Diencephalon (tissue), 1 donor: ENCODE results near the gene TBXA2R. TPM values are rescaled to one million over a fixed set of nuclear protein-coding genes. Genes with fewer than 3 reads are reported as not detected.

ENCODE experiments used
- small RNA-seq: library from RNA; depleted of rRNA; stranded (forward); fragments of <200 nt; gene quantifications from one replicate; pipeline ENCODE3, GENCODE V24; 2014
- total RNA-seq: library from RNA; depleted of rRNA; stranded (reverse); fragments of >200 nt; gene quantifications from one replicate; pipeline ENCODE4 v1.2.3, GENCODE V29; 2014

The TBXA2R gene
- total RNA-seq = 1.4 TPM

GRCh38 chr19:3606690-3607289 is at the start of gene TBXA2R:
TSS of gene TBXA2R (minus strand) at chr19:3606875. CDS start at chr19:3600634, 6,241 bp downstream.

GRCh38 chr19:3626473-3627350 is 20.0 kb upstream of the TBXA2R start, which contains the start of gene CACTIN:
TSS of gene CACTIN (minus strand) at chr19:3626790. CDS start at chr19:3626762, 28 bp downstream.

GRCh38 chr19:3585301-3586126 is 21.2 kb downstream of the TBXA2R start, which contains the start of gene GIPC3:
TSS of gene GIPC3 (plus strand) at chr19:3585478. CDS start at chr19:3585598, 120 bp downstream.

GRCh38 chr19:3572855-3573161 is 33.9 kb downstream of the TBXA2R start, which contains the start of gene HMG20B:
TSS of gene HMG20B (plus strand) at chr19:3572944. CDS start at chr19:3573310, 366 bp downstream.

GRCh38 chr19:3557461-3558248 is 49.0 kb downstream of the TBXA2R start, which contains the start of gene MFSD12:
TSS of gene MFSD12 (minus strand) at chr19:3557586. CDS start at chr19:3557403, 183 bp downstream.

Small RNA genes lying within 50 kb of the gene (small RNA-seq; reads per million reads assigned to genes)
- not detected for gene AC005786.1

Other genes starting within 250 kb of the TBXA2R start
- 2.8 TPM for gene NFIC, start 240.3 kb downstream of the TBXA2R start, total RNA-seq
- 0.46 TPM for gene SMIM24, start 126.3 kb downstream of the TBXA2R start, total RNA-seq
- gene SMIM44, start 123.4 kb downstream of the TBXA2R start, total RNA-seq = not detected
- 9.5 TPM for gene DOHH, start 106.2 kb downstream of the TBXA2R start, total RNA-seq
- 46.4 TPM for gene FZR1, start 100.6 kb downstream of the TBXA2R start, total RNA-seq
- not detected for gene TEKTIP1, start 67.7 kb downstream of the TBXA2R start, total RNA-seq
- gene MFSD12, start 49.3 kb downstream of the TBXA2R start, total RNA-seq = 38.5 TPM
- 20.8 TPM for gene HMG20B, start 33.9 kb downstream of the TBXA2R start, total RNA-seq
- gene GIPC3, start 21.4 kb downstream of the TBXA2R start, total RNA-seq = 0.23 TPM
- gene CACTIN, start 19.9 kb upstream of the TBXA2R start, total RNA-seq = 16.6 TPM
- 27.9 TPM for gene PIP5K1C, start 93.6 kb upstream of the TBXA2R start, total RNA-seq
- gene TJP3, start 101.5 kb upstream of the TBXA2R start, total RNA-seq = 1.2 TPM
- 11.3 TPM for gene APBA3, start 154.8 kb upstream of the TBXA2R start, total RNA-seq
- gene MRPL54, start 155.8 kb upstream of the TBXA2R start, total RNA-seq = 34.4 TPM
- gene RAX2, start 165.4 kb upstream of the TBXA2R start, total RNA-seq = not detected
- gene MATK, start 179.5 kb upstream of the TBXA2R start, total RNA-seq = 25.1 TPM